HepG2 (cell line): ENCODE results near the gene KATNB1. TPM values are rescaled to one million over a fixed set of nuclear protein-coding genes. Genes with fewer than 3 reads are reported as not detected.

Experiments
- ATAC-seq: fragments of 200-7000 bp; cut with Tn5 transposase; 3 replicates; pipeline ENCODE4 v1.9.1; 2020; ENCODE audit warnings: mild to moderate bottlenecking, moderate library complexity
- BruUV-seq: library from RNA; stranded (reverse); fragments of 400-500 nt; replicated peaks from 2 replicates; lab custom pipeline; 2021; lab: Mats Ljungman, UMichigan
- CTCF ChIA-PET: fragments of 300-600 bp; formaldehyde crosslinking; extraction: SDS; loops from one replicate; lab custom pipeline; 2021; ENCODE audit warnings: low total read pairs, inconsistent platforms, low intra/inter-chr PET ratio; lab: Yijun Ruan, JAX
- POLR2A ChIA-PET: fragments of 350-600 bp; sonication (Branson Sonifier 250); formaldehyde crosslinking; loops from one replicate; lab custom pipeline; 2020; ENCODE audit warnings: antibody characterized with exemption, inconsistent platforms; lab: Yijun Ruan, JAX
- DNase-seq: peaks from one replicate; pipeline ENCODE4 v3.0.0-alpha.2; 2015; ENCODE audit warnings: low spot score
- FAIRE-seq: peaks from 3 replicates; lab custom pipeline; 2011; peaks lifted over from hg19 to GRCh38; lab: Jason Lieb, UNC
- H2AFZ ChIP-seq: one replicate; pipeline ENCODE4 v1.6.1; 2011; ENCODE audit warnings: low read length, inconsistent platforms
- H3K27ac ChIP-seq: fragments of 300-600 bp; 3 replicates; pipeline ENCODE4 v1.8.0; 2011; ENCODE audit warnings: mixed run types, mild to moderate bottlenecking, mixed read lengths, low read length, inconsistent platforms; ENCODE audit not compliant: insufficient read depth; ENCODE audit errors: extremely low read length
- H3K27me3 ChIP-seq, 2 experiments: fragments of 200-600 bp in 1 of 2; 2 replicates in 1 of 2; 3 replicates in 1 of 2; pipeline versions ENCODE4 v1.6.0 to v1.8.0; 2011; ENCODE audit warnings: low read length in 2 of 2, mild to moderate bottlenecking in 2 of 2, moderate library complexity in 2 of 2, inconsistent platforms in 1 of 2; ENCODE audit not compliant: insufficient read depth in 2 of 2, control insufficient read depth in 1 of 2
- H3K36me3 ChIP-seq, 2 experiments: fragments of 200-600 bp in 1 of 2; replicated peaks in 1 of 2; 2 replicates in 1 of 2; 3 replicates in 1 of 2; pipeline versions ENCODE4 v1.5.1 to v1.8.0; 2011; ENCODE audit warnings: low read length in 2 of 2, inconsistent platforms in 1 of 2; ENCODE audit not compliant: insufficient read depth in 2 of 2, control insufficient read depth in 1 of 2
- H3K4me1 ChIP-seq: 2 replicates; pipeline ENCODE4 v1.5.1; 2012; ENCODE audit warnings: low read length, inconsistent platforms; ENCODE audit not compliant: insufficient read depth
- H3K4me2 ChIP-seq: 2 replicates; pipeline ENCODE4 v1.6.0; 2011; ENCODE audit warnings: low read depth, low read length, inconsistent platforms
- H3K4me3 ChIP-seq, 3 experiments: fragments of 200-600 bp in 1 of 3; sonication (generic), shearing (Covaris generic) in 1 of 3; replicated peaks in 1 of 3; 2 replicates each; pipeline ENCODE4 v1.5.1; 2011 to 2016; ENCODE audit warnings: low read length in 3 of 3, inconsistent platforms in 2 of 3, low read depth in 2 of 3, mild to moderate bottlenecking in 2 of 3, control low read depth in 1 of 3, mixed read lengths in 1 of 3; ENCODE audit not compliant: insufficient read depth in 1 of 3
- H3K79me2 ChIP-seq: one replicate; pipeline ENCODE4 v1.6.1; 2011; ENCODE audit warnings: low read length, inconsistent platforms; ENCODE audit not compliant: insufficient read depth
- H3K9ac ChIP-seq: 2 replicates; pipeline ENCODE4 v1.6.0; 2011; ENCODE audit warnings: mild to moderate bottlenecking, low read depth, low read length, inconsistent platforms; ENCODE audit not compliant: insufficient read depth
- H3K9me3 ChIP-seq: 2 replicates; pipeline ENCODE4 v1.5.1; 2012; ENCODE audit warnings: mild to moderate bottlenecking, low read length
- H4K20me1 ChIP-seq: 2 replicates; pipeline ENCODE4 v1.6.0; 2011; ENCODE audit warnings: inconsistent platforms, mild to moderate bottlenecking, low read length, moderate library complexity; ENCODE audit not compliant: insufficient read depth
- ARID4A ChIP-seq: sonication (generic); formaldehyde crosslinking; IDR thresholded peaks from 2 replicates; pipeline ENCODE4 v1.5.0; 2020; ENCODE audit warnings: mild to moderate bottlenecking, missing genetic modification reagents, borderline replicate concordance
- CBFB ChIP-seq: sonication (generic); formaldehyde crosslinking; IDR thresholded peaks from 2 replicates; pipeline ENCODE4 v1.4.0; 2020; ENCODE audit warnings: missing genetic modification reagents
- DNMT3B ChIP-seq: conservative IDR thresholded peaks from 2 replicates; pipeline ENCODE4 v1.6.1; 2016; ENCODE audit warnings: missing biosample characterization, control low read depth
- DR1 ChIP-seq: sonication (generic); formaldehyde crosslinking; IDR thresholded peaks from 2 replicates; pipeline ENCODE4 v1.8.0; 2021; ENCODE audit warnings: mild to moderate bottlenecking, missing genetic modification reagents, inconsistent platforms
- ELF3 ChIP-seq: IDR thresholded peaks from 2 replicates; pipeline ENCODE4 v1.6.1; 2016; ENCODE audit warnings: missing genetic modification reagents, missing compliant biosample characterization
- JUNB ChIP-seq: sonication (generic); formaldehyde crosslinking; IDR thresholded peaks from 2 replicates; pipeline ENCODE4 v1.8.0; 2022; ENCODE audit warnings: missing genetic modification reagents, mild to moderate bottlenecking, borderline replicate concordance
- MAFK ChIP-seq, 2 experiments: IDR thresholded peaks in 1 of 2; conservative IDR thresholded peaks in 1 of 2; 2 replicates each; pipeline ENCODE4 v1.6.1; 2011; ENCODE audit warnings: improper control_type of control experiment in 2 of 2, low read length in 2 of 2
- NR0B2 ChIP-seq: sonication (generic); formaldehyde crosslinking; IDR thresholded peaks from 2 replicates; pipeline ENCODE4 v1.4.0; 2020; ENCODE audit warnings: mild to moderate bottlenecking, missing genetic modification reagents
- NR2F6 ChIP-seq, 2 experiments: IDR thresholded peaks; 2 replicates each; pipeline ENCODE4 v1.6.1; 2016; ENCODE audit warnings: antibody characterized with exemption in 1 of 2, mild to moderate bottlenecking in 1 of 2
- PCBP1 ChIP-seq: fragments of 200-400 bp; formaldehyde crosslinking; IDR thresholded peaks from 2 replicates; pipeline ENCODE4 v1.6.1; 2017; ENCODE audit warnings: mild to moderate bottlenecking, low read depth, low read length, borderline replicate concordance
- REL ChIP-seq: sonication (generic); formaldehyde crosslinking; conservative IDR thresholded peaks from 2 replicates; pipeline ENCODE4 v1.8.0; 2022; ENCODE audit warnings: mild to moderate bottlenecking, missing genetic modification reagents, moderate library complexity
- RFX5 ChIP-seq: IDR thresholded peaks from 2 replicates; pipeline ENCODE4 v1.6.1; 2011; ENCODE audit warnings: low read depth, low read length, improper control_type of control experiment
- U2AF2 ChIP-seq: fragments of 200-400 bp; formaldehyde crosslinking; IDR thresholded peaks from 2 replicates; pipeline ENCODE4 v1.6.1; 2017; ENCODE audit warnings: low read depth, mild to moderate bottlenecking, low read length
- ZFX ChIP-seq: sonication (generic); formaldehyde crosslinking; IDR thresholded peaks from 2 replicates; pipeline ENCODE4 v1.4.0; 2020; ENCODE audit warnings: mild to moderate bottlenecking, low read depth, missing genetic modification reagents, moderate library complexity
- ZNF274 ChIP-seq: sonication (generic); formaldehyde crosslinking; IDR thresholded peaks from 2 replicates; pipeline ENCODE4 v1.5.1; 2020; ENCODE audit warnings: mild to moderate bottlenecking, missing genetic modification reagents
- ZNF775 ChIP-seq: sonication (generic); formaldehyde crosslinking; IDR thresholded peaks from 2 replicates; pipeline ENCODE4 v1.4.0; 2020; ENCODE audit warnings: missing genetic modification reagents, mild to moderate bottlenecking, moderate library complexity, borderline replicate concordance
- ZNF780A ChIP-seq: sonication (generic); formaldehyde crosslinking; IDR thresholded peaks from 2 replicates; pipeline ENCODE4 v1.8.0; 2022; ENCODE audit warnings: mild to moderate bottlenecking, missing genetic modification reagents, moderate library complexity
- ZSCAN25 ChIP-seq: sonication (generic); formaldehyde crosslinking; IDR thresholded peaks from 2 replicates; pipeline ENCODE4 v1.8.0; 2022; ENCODE audit warnings: mild to moderate bottlenecking, missing genetic modification reagents
- ZSCAN31 ChIP-seq: sonication (generic); formaldehyde crosslinking; IDR thresholded peaks from 2 replicates; pipeline ENCODE4 v1.5.0; 2020; ENCODE audit warnings: low read depth, mild to moderate bottlenecking, missing genetic modification reagents
- WGBS: methylation state at CpG from one replicate; pipeline ENCODE4 v1.1.6; 2017; ENCODE audit warnings: low lambda C conversion rate; 5-methylcytosine and 5-hydroxymethylcytosine counted together
- in situ Hi-C: cut with HindIII; loops from 2 replicates; pipeline ENCODE4 v1.10.0; 2017; ENCODE audit warnings: low pct_unique_long_range_greater_than_20kb; ENCODE audit not compliant: extremely low pct_ligation_motif_present
- intact Hi-C: fragments of 100-400 bp; cut with micrococcal nuclease; formaldehyde crosslinking; loops from one replicate; pipeline ENCODE4 v1.10.0; 2022; ENCODE audit not compliant: unreplicated experiment
- polyA plus RNA-seq, 8 experiments: library from polyadenylated mRNA; depleted of rRNA in 3 of 8; stranded (reverse) in 7 of 8; unstranded in 1 of 8; fragments of >200 nt; fragmentation: Illumina TruSeq in 4 of 8; extraction: Trizol in 4 of 8; gene quantifications; 2 replicates each; pipeline versions ENCODE4 v1.2.1 to v1.2.3, GENCODE V29; 2011 to 2016; ENCODE audit warnings: low read depth in 4 of 8, missing spikeins in 1 of 8, mixed read lengths in 1 of 8; ENCODE audit not compliant: insufficient read depth in 1 of 8
- total RNA-seq, 5 experiments: library from RNA; depleted of rRNA; stranded (reverse); fragments of >200 nt; fragmentation: Illumina TruSeq; extraction: Trizol; gene quantifications; 2 replicates each; pipeline ENCODE4 v1.2.3, GENCODE V29; 2016; ENCODE audit warnings: low read depth in 1 of 5

The KATNB1 gene
- total and polyA plus RNA-seq, 2 of the 13 experiments (the other 11 are each of a cell fraction or from before 2014, with no cell fraction given), result 31.5 to 43.5 TPM

- TSS peak; percentile 60 for BruUV-seq
- TF ChIP-seq ZSCAN25 (CRISPR knock-in tag), result 0 out of 2 replicates have a peak, but pooled peaks have one; percentile 29
- TF ChIP-seq JUNB (CRISPR knock-in tag), result 0 out of 2 replicates have a peak, but pooled peaks have one; percentile 31
- TF ChIP-seq NR2F6 (IDR thresholded peaks at IDR 0.05), result peak; percentile 81
- peak; percentile 61 for TF ChIP-seq NR2F6 (CRISPR knock-in tag; IDR thresholded peaks at IDR 0.05)
- no peak for TF ChIP-seq CBFB (CRISPR knock-in tag)
- peak; percentile 91 for TF ChIP-seq MAFK (conservative IDR thresholded peaks at IDR 0.05 in 1 of 2, IDR thresholded peaks at IDR 0.05 in 1 of 2; ENCODE audit: low read length in 2 of 2)
- no peak for TF ChIP-seq DR1 (CRISPR knock-in tag)
- peak; percentile 39; the same call in 1 of the 2 replicates for TF ChIP-seq NR0B2 (CRISPR knock-in tag)
- peak; percentile 64 for TF ChIP-seq ZFX
- TF ChIP-seq ZNF780A (CRISPR knock-in tag), result no peak
- TF ChIP-seq U2AF2, result no peak
- 0 out of 2 replicates have a peak, but pooled peaks have one; percentile 49 for TF ChIP-seq REL (CRISPR knock-in tag)
- TF ChIP-seq PCBP1, result no peak
- peak; percentile 56; the same call in 1 of the 2 replicates for TF ChIP-seq ZNF274
- TF ChIP-seq ZNF775 (CRISPR knock-in tag), result 0 out of 2 replicates have a peak, but pooled peaks have one; percentile 36
- TF ChIP-seq ZSCAN31, result 0 out of 2 replicates have a peak, but pooled peaks have one; percentile 12
- 0 out of 2 replicates have a peak, but pooled peaks have one; percentile 3 for TF ChIP-seq RFX5
- TF ChIP-seq ELF3, result 0 out of 2 replicates have a peak, but pooled peaks have one; percentile 43
- 0 out of 2 replicates have a peak, but pooled peaks have one; percentile 12 for TF ChIP-seq ARID4A
- no peak for TF ChIP-seq DNMT3B
Measured at GRCh38 chr16:57700781-57701551, 34.6 kb upstream of the KATNB1 start.

More at GRCh38 chr16:57700781-57701551, 34.6 kb upstream of the KATNB1 start:
- H3K4me2 ChIP-seq, result peak overlapping the region; percentile 70
- H3K36me3 ChIP-seq, result no peaks in the 10 kb centered on the region
- no peaks in the 10 kb centered on the region for H4K20me1 ChIP-seq
- no peaks in the 10 kb centered on the region for H3K79me2 ChIP-seq
- 19% methylated on average over 10 of the region's 10 CpGs for WGBS
- peak overlapping the region; percentile 29 for H2AFZ ChIP-seq
- H3K27ac ChIP-seq, result peak overlapping the region; percentile 72
- H3K27me3 ChIP-seq, result no peaks in the 10 kb centered on the region
- FAIRE-seq, result peak; percentile 91
- H3K9ac ChIP-seq, result peak overlapping the region; percentile 43
- DNase-seq, result peak; percentile 81
- peak overlapping the region in 2 of 3 experiments; percentile 11 to 49; a peak in 3 of 6 replicates for H3K4me3 ChIP-seq
- in situ Hi-C loops (no loop called here), intact Hi-C loops (no loop called here)
- ChIA-PET CTCF (no interaction called here), POLR2A (interaction anchor here (0.7 to 2.4 kb wide), 7 partner anchors 9 to 191 kb away, joined by 3 to 10 read pairs (median 5); partner anchors contain the start of genes ADGRG3 and KATNB1)
- no peaks in the 10 kb centered on the region for H3K9me3 ChIP-seq
- peak; percentile 58 for ATAC-seq
- H3K4me1 ChIP-seq, result peaks cover 87% of the 10 kb centered on the region
